SIG-M5 (cell line): Measurements from ENCODE around the gene ZNF273.
"Not testable (repeated sequence)": the region's sequence is repeated elsewhere in the genome, so short reads cannot be mapped to it uniquely, and the experiment has no call there.

Experiments
- DNase-seq: peaks from one replicate; lab custom pipeline; 2025; lab: John Stamatoyannopoulos, UW

ZNF273 gene

DNA sequence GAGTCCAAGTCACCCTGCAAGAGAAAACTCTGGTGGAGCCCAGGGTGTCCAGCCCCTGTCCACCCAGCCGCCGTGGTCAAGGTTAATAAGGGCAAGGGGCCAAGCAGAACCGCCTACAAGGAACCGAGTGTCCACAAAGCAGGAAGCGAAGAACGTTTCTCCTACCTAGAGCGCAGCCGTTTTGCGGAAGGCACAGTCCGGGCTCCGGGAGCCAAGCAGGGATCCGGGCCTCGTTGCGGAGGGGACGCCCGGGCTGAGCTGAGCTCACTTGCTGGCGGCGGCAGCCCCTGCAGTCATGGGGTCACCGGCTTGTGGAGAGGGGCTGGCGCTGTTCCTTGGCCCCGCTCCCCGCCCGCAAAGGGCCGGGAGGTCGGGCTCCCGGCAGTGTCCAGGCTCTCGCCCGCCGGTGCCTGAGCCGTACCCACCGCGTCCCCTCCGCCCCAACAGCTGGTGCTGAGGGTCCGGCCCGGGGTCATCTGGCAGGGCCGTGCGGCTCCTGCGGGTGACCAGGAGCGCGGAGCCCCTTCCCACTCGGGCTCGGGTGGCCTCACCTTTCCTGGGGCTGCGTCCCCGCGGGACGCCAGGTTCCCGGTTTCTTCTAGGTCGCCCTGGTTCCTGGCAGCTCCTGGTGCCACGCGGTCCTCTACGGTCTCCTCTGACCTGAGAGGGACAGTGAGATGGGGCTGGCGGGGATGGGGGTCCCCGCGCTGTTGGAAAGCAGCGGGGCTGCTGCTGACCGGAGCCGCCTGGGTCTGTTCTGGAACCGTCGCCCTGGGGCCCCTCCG, 14.0 kb upstream of the ZNF273 start:
- DNase-seq: no peak

DNA sequence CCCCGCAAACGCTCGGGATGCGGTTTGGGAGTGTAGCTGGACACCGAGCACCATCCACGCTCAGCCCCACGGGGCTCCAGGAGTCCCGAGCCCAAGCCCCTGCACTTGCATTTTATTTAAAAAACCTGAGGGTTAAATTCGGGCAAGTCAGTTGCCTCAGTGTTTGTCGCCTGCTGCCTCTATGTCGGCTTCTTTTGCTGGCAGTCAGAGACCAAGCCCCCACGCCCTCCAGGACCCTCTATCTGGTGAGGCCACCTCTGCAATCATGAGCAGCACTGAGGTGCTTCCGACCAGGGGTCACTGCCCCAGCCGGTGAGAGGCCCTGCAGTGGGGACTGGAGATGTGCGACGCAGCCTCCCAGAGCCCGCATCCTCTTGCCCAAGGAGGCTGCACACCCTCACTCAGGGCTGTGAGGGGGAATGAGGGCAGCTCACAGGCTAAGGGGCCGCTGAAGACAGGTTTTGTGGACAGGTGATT, 13.3 kb upstream of the ZNF273 start:
- no peak for DNase-seq

DNA sequence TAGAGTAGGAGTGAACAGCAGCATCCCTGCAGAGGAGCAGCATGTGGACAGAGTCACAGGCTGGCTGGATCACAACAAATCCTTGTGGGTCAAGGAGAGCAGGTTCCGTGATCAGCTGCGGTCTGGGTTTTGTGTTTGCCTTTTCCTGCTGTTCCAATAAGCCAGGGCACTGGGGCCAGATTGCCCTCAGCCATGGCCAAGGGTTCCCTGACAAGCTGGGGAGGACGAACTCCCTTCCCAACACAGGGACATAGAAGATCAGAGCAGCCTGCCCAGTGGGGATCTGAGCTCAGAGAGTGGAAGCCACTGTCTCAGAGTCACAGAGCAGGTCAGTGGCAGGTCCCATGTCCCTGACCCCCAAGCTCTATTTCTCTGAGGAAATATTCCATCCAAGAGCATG, 12.8 kb upstream of the ZNF273 start:
- not testable (repeated sequence) for DNase-seq

DNA sequence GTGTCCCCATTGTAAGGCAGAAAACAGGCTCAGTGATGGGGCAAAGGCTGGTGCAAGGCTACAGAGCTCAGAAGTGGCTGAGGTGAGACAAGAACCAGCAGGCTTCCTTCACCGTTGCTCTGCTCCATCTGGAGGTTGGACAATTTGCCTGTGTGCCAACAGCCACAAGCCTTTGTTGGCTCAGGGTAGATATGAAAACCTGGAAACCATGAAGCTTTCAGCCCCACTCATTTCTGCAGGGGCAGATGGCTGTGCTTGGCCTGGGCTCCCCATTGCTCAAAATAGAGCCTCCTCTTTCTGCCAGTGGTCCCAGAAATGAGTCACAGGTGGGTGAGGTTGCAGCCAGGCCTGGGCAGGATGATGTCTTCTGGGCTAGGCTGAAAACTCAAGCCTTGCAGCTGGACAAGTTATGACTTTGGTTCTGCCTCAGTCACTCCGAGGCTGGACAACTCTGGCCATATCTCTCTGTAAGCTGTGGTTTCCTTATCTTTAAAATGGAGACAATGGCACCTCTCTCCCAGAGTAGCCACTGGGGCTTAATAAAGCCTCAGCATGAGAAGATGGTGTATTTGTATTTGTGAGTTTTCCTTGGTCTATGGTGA, 12.2 kb upstream of the ZNF273 start:
- DNase-seq: no peak

- not testable (repeated sequence) for DNase-seq
Observed at GRCh38 chr7:64891363-64892081, 11.6 kb upstream of the ZNF273 start.

DNA sequence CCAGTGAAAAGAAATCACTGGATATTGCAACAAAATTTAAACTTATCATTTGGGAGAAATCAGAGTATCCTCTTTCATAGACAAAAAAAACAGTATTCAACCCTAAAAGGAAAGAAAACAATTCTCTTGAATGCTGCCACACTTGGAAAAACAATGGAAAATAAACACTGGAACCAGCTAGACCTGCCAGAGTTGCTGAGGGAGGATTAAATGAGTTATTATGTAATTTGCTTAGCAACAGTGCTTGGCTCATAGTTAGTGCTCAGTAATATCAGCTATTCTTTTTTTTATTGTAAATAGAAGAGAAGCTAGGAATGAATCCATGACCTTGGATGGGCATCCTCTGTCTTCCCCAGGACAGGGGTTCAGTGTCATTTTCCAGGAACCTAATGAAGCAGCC, 11.0 kb upstream of the ZNF273 start:
- no peak for DNase-seq

DNA sequence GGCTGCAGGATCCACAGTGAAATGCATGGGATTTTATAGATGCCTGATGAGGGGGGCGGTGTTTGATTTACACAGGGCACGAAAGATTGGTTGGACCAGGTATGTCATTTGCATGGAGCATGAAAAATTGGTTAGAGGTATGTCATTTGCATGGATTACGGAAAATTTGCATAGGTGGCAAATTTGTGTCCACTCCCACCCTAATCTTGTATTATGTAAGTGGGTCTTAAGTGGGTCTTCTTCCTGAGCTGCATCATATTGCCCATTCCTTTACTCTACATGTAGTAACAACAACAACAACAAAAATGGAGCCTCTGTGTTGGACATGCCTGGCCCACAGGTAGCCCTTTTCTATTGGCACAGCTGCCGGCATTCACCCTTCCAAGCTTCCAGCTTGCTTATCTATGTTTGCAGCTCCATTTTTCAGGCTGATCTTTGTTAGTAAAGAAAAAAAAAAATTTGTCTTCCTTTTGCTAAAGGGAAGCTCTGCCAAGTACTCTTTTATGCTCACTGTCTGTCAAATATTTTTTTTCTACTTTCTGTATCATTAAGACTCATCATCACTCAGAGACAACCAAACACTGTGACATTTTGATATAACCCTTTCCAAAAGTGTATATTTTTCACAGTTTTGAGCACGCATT, 10.3 kb upstream of the ZNF273 start:
- no peak for DNase-seq

- no peak for DNase-seq
Observed at GRCh38 chr7:64893401-64893800, 9.7 kb upstream of the ZNF273 start.

GRCh38 chr7:64902461-64902805, 640 bp upstream of the ZNF273 start:
- not testable (repeated sequence) for DNase-seq

DNA sequence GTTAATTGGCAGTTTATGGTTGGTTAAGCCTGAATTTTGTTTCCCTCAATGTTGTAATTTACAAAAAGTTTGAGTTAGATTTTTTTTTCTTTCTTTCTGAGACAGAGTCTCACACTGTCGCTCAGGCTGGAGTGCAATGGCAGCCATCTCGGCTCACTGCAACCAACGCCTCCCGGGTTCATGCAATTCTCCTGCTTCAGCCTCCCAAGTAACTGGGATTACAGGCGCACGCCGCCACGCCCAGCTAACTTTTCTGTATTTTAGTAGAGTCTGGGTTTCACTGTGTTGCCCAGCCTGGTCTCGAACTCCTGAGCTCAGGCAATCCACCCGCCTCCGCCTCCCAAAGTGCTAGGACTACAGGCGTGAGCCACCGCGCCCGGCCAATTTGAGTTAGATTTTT, 935 bp downstream of the ZNF273 start:
- no peak for DNase-seq

DNA sequence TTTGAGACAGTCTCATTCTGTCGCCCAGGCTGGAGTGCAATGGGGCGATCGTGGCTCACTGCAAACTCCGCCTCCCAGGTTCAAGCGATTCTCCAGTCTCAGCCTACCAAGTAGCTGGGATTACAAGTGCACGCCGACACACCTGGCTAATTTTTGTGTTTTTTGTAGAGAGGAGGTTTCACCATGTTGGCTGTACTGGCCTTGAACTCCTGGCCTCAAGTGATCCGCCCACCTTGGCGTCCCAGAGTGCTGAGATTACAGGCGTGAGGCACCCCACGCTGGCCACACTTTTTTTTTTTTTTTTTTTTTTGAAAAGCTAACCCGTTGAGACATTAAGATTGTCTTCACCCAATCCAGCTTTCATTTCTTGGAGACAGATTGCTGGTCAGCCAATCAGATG, 2.1 kb downstream of the ZNF273 start:
- no peak for DNase-seq

GRCh38 chr7:64905547-64905946, 2.5 kb downstream of the ZNF273 start:
- DNase-seq: no peak

DNA sequence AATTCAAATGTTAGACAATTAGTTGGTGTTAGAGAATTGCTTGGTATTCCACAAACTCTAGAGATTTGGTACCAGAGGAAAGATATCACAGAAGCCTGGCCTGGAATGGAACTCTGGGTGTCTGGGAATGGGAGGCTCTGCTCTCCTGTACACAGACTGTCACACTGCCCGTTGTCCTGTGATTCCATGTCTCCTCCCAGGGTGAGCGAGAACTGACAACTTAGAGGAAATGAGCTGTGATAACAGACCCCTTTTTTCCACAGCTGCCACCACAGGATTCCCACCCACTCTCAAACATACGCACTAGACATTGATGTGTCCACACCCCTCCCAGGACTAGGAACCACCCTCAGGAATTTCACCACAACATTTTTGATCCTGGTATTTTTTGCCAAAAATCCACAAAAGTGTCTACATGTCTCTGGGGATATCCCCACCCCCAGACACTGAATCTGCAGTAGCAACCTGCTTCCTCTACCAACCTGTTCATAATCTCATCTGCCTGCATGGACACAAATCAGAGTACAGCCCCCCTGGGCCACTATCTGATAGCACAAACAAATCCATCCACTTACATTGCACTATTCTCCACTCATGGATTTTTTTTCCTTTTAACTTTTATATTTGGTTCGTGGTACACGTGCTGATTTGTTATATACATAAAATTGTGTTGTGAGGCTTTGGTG, 4.7 kb downstream of the ZNF273 start:
- no peak for DNase-seq

- DNase-seq: no peak
Observed at GRCh38 chr7:64908358-64908757, 5.3 kb downstream of the ZNF273 start.

DNA sequence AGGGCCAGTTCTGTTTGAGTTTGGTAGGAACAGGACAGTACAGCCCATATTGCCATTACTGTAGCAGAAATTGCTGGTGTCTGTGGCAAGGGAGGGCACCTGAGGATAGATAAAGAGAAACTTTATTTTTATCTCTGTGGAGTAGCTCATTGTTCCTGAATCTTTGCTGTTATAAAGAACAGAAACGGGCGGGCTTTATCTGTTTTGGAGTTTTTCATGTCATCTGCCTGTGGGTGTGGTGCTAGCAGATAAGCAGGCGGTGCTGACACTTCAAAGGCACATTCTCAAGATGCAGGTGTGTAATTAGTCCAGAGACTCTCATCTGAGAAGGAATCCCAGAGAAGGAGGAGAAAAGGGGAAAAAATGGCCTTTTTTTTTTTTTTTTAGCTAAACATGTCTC, 11.5 kb downstream of the ZNF273 start:
- DNase-seq: no peak

- DNase-seq: not testable (repeated sequence)
Observed at GRCh38 chr7:64915301-64915700, 12.2 kb downstream of the ZNF273 start.

GRCh38 chr7:64928252-64929187, 25.4 kb downstream of the ZNF273 start:
- not testable (repeated sequence) for DNase-seq

- DNase-seq: no peak
Observed at GRCh38 chr7:64934478-64934877, 31.4 kb downstream of the ZNF273 start.

DNA sequence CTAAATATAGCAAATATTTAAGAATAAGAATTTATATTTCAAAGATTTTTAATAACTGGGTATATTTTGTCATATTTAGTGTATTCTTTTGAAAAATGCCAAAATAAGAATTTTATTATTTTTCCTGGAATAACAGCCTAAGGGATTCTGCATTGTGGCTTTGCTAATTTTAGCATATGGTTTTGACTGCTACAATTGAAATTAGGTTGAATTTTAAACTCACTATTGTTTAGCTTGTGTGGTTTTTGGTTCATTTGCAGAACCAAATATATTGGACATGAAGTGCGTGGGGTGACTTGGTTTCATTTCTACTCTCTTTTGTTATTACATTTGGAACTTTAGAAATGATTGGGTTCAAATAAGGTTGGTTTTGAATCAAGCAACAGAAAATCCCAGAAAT, 35.5 kb downstream of the ZNF273 start:
- no peak for DNase-seq

DNA sequence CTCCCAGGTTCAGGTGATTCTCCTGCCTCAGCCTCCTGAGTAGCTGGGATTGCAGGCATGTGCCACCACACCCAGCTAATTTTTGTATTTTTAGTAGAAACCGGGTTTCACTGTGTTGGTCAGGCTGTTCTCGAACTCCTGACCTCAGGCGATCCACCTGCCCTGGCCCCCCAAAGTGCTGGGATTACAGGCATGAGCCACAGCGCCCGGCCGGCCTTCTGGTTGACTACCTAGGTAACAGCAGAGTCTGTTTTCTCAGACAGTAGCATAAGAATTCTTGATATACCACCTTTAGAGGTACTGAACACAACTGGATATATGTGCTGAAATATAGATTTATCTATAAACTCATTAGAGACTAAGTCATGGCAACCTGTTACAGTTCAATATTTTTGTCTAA, 36.9 kb downstream of the ZNF273 start:
- not testable (repeated sequence) for DNase-seq
